Ramos (cell line): ENCODE data around the gene DPYSL4.
"Not testable (repeated sequence)": the region's sequence is repeated elsewhere in the genome, so short reads cannot be mapped to it uniquely, and the experiment has no call there.

Source experiments
- in situ Hi-C: fragments of 300-500 bp; cut with MboI; formaldehyde crosslinking; loops from one replicate; pipeline ENCODE4 v1.14.3; 2022; ENCODE audit warnings: low sequenced_read_pairs; ENCODE audit not compliant: unreplicated experiment

The DPYSL4 gene

GRCh38 chr10:132216441-132216840 lies 29.7 kb downstream of the DPYSL4 start:
- in situ Hi-C loops: not testable (repeated sequence)

DNA sequence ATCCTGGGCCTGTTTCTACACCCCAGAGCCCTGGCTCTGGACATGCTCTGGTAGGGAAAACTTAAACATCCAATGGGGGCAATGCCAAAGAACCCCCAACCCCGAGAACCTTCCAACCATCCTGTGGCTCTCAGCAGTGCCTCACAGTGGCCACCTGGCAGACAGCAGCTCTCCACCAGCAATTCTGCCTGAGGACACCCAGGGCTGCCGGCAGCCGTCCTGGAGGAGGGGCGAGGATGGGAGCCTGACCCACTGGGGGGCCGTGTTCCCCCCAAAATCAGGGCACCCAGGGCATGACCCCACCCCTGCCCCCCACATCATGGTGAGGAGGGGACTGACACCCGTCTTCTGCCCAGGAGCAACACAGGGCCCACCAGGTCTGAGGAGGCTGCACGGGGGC lies 32.7 kb downstream of the DPYSL4 start:
- in situ Hi-C loops: no loop called here

DNA sequence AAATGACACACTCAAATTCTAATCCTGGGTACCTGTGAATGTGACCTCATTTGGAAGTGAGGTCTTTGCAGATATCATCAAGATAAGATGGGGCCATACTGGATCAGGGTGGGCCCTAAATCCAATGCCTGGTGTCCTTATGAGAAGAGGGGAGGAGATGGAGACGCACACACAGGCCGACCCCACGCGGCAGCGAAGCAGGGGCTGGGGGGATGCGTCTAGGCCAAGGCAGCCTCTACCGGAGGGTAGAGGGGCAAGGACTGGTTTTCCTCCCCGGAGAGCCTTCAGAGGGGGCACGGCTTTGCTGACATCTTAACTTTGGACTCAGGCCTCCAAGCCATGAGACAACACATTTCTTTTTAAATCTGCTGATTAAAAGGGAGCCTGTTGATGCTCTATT lies 33.3 kb downstream of the DPYSL4 start:
- in situ Hi-C loops: loop anchor here (5.0 to 10.0 kb wide), 2 partner anchors 125 to 232 kb away; no protein-coding TSS in a partner anchor

DNA sequence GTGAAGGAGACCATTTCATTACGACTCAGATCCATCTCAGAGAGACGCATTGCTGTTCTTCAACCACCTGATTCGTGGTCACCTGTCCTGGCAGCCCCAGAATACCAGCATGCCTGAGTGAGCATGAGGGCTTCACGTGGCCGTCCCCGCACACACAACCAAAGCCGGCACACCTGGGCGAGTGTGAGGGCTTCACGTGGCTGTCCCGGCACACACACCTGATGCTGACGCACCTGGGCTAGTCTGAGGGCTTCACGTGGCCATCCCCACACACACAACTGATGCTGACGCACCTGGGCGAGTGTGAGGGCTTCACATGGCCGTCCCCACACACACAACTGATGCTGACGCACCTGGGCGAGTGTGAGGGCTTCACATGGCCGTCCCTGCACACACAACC lies 34.2 kb downstream of the DPYSL4 start:
- in situ Hi-C loops: loop anchor here (5.0 to 10.0 kb wide), 2 partner anchors 124 to 231 kb away; no protein-coding TSS in a partner anchor

- in situ Hi-C loops: loop anchor here (5.0 to 10.0 kb wide), 2 partner anchors 122 to 230 kb away; no protein-coding TSS in a partner anchor
Measured at GRCh38 chr10:132222726-132223125, 36.0 kb downstream of the DPYSL4 start.

DNA sequence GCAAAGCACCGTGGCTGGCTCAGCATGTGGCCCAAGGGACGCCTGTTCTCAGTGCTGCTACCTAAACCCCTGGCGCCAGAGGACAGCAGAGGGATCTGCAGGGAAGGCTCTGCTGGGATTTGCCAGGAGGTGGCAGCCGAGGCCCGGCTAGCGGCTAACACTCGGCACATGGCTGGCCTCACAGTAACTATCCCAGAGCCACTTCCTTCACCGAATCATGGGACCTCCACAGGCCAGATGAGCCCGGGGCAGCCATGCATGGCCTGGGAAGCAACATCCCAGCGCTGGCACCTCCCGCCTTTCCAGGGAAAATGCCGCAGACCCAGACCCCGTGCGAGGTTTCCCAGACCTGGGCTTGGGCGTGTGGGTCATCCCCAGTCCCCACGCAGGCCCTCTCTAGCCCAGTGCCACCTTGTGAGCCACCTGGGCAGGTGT lies 36.4 kb downstream of the DPYSL4 start:
- in situ Hi-C loops: loop anchor here (5.0 to 10.0 kb wide), 2 partner anchors 122 to 229 kb away; no protein-coding TSS in a partner anchor

GRCh38 chr10:132223611-132224342 lies 37.0 kb downstream of the DPYSL4 start:
- in situ Hi-C loops: loop anchor here (5.0 to 10.0 kb wide), 2 partner anchors 121 to 229 kb away; no protein-coding TSS in a partner anchor

DNA sequence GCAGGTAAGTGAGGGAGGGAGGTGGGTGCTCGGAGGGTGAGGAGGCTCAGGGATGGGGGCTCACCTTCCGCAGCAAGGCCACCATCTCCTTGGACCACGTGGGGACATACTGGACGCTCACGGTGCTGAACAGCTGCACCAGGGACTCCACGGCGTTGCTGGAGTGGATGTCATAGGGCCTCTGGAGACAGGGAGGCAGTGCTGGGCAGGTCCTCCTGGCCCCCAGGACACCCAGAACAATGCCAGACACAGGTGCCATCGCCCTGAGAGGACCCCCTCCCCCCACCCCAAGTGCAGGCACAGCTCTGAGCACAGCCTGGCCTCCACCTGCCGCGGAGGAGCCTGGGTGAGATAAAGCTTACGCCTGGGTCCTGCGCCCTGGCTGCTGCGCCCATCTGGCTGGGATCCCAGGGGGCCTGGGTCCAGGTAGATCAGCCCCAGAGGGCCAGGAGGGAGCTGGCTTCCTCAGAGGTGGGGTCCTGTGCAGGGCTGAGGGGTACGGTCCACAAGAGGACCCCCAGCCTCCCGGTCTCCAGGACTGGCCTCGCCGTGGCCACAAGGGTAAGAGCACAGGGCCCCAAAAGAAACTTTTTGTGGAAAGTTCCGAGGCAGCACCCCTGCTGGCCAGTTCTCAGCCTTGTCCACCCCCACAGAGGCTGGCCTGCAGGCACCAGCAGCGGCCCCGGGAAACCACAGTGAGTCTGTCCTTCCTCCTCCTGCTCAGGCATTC lies 37.8 kb downstream of the DPYSL4 start:
- in situ Hi-C loops: loop anchor here (5.0 to 10.0 kb wide), 2 partner anchors 120 to 228 kb away; no protein-coding TSS in a partner anchor

GRCh38 chr10:132225073-132225848 lies 38.5 kb downstream of the DPYSL4 start:
- in situ Hi-C loops: loop anchor here (10.0 kb wide), 1 partner anchor 120 kb away; no protein-coding TSS in a partner anchor

- in situ Hi-C loops: loop anchor here (10.0 kb wide), 1 partner anchor 119 kb away; no protein-coding TSS in a partner anchor
Measured at GRCh38 chr10:132225849-132226205, 39.1 kb downstream of the DPYSL4 start.

GRCh38 chr10:132226586-132227405 lies 40.0 kb downstream of the DPYSL4 start:
- in situ Hi-C loops: loop anchor here (10.0 kb wide), 1 partner anchor 118 kb away; no protein-coding TSS in a partner anchor

GRCh38 chr10:132227851-132228390 lies 41.2 kb downstream of the DPYSL4 start:
- in situ Hi-C loops: loop anchor here (10.0 kb wide), 1 partner anchor 117 kb away; no protein-coding TSS in a partner anchor

DNA sequence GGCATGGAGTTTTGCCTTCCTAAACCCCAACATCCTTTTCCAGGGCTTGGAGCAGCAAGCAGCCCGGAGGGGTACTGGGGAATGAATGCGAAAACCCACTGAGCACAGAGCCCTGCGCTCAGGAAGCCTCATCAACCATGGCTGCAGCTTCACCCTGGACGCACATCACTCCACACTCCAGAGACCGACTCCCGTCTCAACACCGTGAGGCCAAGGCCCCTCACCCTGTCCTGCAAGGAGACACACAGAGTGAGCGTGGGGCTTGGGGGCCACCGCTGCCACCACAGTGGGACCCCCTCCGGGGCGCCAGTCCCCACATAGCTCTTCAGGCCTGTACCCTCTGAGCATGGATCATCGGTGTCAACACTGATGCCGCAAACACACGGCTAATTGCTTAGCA lies 41.9 kb downstream of the DPYSL4 start:
- in situ Hi-C loops: loop anchor here (10.0 kb wide), 1 partner anchor 116 kb away; no protein-coding TSS in a partner anchor

- in situ Hi-C loops: loop anchor here (10.0 kb wide), 1 partner anchor 116 kb away; no protein-coding TSS in a partner anchor
Measured at GRCh38 chr10:132229096-132229495, 42.3 kb downstream of the DPYSL4 start.

DNA sequence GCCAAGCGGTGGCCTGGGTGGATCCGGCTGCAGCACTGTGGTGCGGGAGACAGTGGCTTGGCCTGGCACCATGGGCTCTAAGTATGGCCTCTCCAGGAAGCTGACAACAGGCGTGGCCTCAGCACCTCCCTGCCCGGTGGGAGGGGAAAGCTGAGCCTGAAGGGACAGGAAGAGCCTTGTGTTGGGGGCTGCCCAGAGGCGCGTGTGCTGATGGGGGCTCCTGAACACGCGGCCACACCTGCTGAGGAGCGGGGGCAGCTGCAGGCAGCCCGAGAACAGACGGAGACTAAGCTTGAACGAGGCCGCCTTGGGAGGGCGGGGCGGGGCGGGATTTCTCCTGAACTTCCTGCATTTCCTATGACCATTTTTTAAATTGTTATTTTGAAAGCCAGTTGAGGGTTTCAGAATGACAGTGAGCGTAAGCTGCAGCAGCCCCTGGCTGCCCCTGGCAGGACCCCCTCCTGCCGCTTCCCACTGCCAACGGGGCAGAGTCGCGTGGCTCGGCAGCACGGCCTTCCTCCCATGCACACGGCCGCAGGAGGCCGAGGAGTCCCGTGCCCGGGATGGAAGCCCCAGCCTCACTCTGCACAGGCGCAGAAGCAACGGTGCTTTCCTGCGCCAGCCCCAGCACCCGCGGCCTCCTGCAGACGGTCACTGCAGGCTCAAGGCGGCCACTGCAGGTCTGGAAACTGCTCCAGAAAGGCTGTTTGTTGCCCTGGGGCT lies 43.2 kb downstream of the DPYSL4 start:
- in situ Hi-C loops: loop anchor here (10.0 kb wide), 1 partner anchor 115 kb away; no protein-coding TSS in a partner anchor

GRCh38 chr10:132230557-132231210 lies 43.9 kb downstream of the DPYSL4 start:
- in situ Hi-C loops: no loop called here

DNA sequence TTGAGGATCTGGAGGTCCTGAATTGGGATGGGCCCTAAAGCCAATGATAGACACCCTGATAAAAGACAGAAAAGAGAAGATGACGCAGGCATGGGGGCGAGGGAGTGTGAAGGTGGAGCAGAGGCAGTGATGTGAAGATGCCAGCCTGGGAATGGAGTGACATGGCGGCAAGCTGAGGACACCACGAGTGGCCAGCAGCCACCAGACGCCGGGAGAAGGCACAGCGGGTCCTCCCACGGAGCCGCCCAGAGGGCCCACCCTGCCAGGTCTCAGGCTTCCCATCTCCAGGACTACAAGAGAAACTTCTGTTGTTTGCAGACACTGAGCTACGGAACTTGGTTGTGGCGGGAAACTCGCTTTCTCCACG lies 44.9 kb downstream of the DPYSL4 start:
- in situ Hi-C loops: no loop called here
